T-helper 17 cell (primary cell): ENCODE measurements around the gene PPP5C. TPM values are rescaled to one million over a fixed set of nuclear protein-coding genes. Genes with fewer than 3 reads are reported as not detected.
A peak's percentile ranks its signal among the peaks of the same experiment; 100 is the strongest.
"Not testable (repeated sequence)": the region's sequence is repeated elsewhere in the genome, so short reads cannot be mapped to it uniquely, and the experiment has no call there.

Experiments
- ATAC-seq: fragments of 150-1000 bp; cut with Tn5 transposase; 2 replicates; pipeline ENCODE4 v1.10.0; 2021; ENCODE audit warnings: mild to moderate bottlenecking, moderate library complexity
- DNase-seq, 3 donors: peaks; one replicate each; pipeline versions ENCODE4 v3.0.0 to v3.0.0-alpha.2; 2020 to 2021
- H3K9me3 ChIP-seq: one replicate; pipeline ENCODE4 v1.7.0; 2013; ENCODE audit warnings: low read length, mild to moderate bottlenecking; ENCODE audit not compliant: control insufficient read depth, poor library complexity, severe bottlenecking
- H3K27ac Mint-ChIP-seq: one replicate; pipeline ENCODE4 v1.8.0; 2022; ENCODE audit warnings: mild to moderate bottlenecking, moderate library complexity, mixed read lengths
- H3K27me3 Mint-ChIP-seq: one replicate; pipeline ENCODE4 v1.8.0; 2022; ENCODE audit warnings: mixed read lengths
- H3K36me3 Mint-ChIP-seq: one replicate; pipeline ENCODE4 v1.8.0; 2022; ENCODE audit warnings: low read depth, mixed read lengths
- H3K4me1 Mint-ChIP-seq: one replicate; pipeline ENCODE4 v1.8.0; 2022; ENCODE audit warnings: mild to moderate bottlenecking, mixed read lengths
- H3K4me3 Mint-ChIP-seq: one replicate; pipeline ENCODE4 v1.8.0; 2022; ENCODE audit warnings: mild to moderate bottlenecking, moderate library complexity, mixed read lengths
- total RNA-seq, 4 donors: library from RNA in 2 of 4; stranded (reverse) in 2 of 4; gene quantifications; one replicate each; pipeline ENCODE4 v1.2.3 and lab custom pipeline; 2022 to 2026

The PPP5C gene
- total RNA-seq, 2 donors from 2014 or later, result 34.8 to 42.8 TPM

DNA sequence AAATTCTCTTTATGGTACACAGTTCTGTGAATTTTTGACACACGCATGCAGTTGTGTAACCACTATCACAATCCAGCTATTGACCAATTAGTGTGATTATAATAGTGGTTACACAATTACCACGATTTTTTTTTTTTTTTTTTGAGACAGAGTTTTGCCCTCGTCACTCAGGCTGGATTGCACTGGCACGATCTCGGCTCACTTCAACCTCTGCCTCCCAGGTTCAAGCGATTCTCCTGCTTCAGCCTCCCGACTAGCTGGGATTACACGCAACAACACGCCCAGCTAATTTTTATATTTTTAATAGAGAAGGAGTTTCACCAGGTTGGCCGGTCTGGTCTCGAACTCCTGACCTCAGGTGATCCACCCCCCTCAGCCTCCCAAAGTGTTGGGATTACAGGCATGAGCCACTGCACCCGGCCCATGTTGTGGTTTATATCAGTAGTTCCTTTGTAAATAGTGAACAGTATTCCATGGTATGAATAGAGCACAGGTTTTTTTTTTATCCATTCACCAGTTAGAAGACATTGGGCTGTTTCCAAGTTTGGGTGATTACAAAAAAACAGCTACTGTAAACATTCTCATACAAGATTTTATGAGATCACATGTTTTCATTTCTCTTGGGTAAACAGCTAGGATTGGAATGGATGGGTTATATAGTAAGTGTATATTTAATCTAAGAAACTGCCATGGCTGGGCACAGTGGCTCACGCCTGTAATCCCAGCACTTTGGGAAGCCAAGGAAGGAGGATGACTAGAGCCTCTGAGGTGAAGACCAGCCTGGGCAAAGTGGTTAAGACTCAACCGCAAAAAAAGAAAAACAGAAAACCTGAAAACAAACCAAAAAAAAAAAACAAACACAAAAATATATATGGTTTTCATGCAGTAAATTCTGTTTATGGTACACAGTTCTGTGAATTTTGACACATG is 33.1 kb upstream of the PPP5C start:
- not testable (repeated sequence) for ATAC-seq, DNase-seq, H3K4me3 Mint-ChIP-seq

DNA sequence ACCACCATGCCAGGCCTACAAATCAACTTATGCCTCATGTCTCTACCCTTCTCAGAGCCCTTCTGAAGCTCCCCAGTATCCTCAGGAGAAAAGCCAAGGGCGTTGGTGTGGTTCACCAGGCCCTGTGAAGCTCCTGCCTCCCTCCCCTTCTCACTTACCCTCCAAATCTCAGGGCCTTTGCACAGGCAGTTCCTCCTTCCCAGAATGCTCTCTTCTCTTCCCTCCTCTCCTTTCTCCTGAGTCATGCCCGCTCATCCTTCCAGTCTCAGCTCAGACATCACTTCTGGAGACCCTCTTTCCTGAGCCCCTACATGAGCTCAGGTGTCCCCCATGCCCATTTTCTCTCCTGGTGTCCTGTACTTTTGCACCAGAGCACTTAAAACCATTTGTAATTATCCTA is 29.5 kb upstream of the PPP5C start:
- ATAC-seq, result no peak

More for the DNA sequence above, 33.1 kb upstream of the PPP5C start:
- not testable (repeated sequence) for H3K27ac Mint-ChIP-seq, H3K36me3 Mint-ChIP-seq, H3K4me1 Mint-ChIP-seq, H3K9me3 ChIP-seq, H3K27me3 Mint-ChIP-seq

DNA sequence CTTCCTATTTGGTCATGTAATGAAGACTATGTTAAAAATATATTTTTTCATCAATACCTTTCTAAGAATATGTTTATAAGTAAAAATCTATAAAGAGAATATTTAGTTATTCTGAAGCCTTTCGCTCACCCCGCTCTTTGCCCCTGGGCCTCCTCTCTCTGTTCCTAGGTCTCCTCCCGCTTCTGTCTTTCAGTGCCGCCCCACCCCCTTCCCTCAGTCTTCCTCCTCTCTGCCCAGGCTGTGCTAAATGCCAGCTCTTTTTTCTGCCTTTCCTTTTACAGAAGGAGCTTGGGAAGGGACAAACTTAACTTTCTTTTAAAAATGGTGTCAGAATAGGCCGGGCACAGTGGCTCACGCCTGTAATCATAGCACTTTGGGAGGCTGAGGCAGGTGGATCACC is 27.3 kb upstream of the PPP5C start:
- DNase-seq (no peak), ATAC-seq (no peak)
- H3K9me3 ChIP-seq, result no peaks in the 10 kb centered on the region
- no peaks in the 10 kb centered on the region for H3K4me1 Mint-ChIP-seq
- H3K36me3 Mint-ChIP-seq, result no peaks in the 10 kb centered on the region
- H3K27ac Mint-ChIP-seq, result no peak overlapping the region
- H3K27me3 Mint-ChIP-seq, result peaks cover 6% of the 10 kb centered on the region
- no peak overlapping the region for H3K4me3 Mint-ChIP-seq

More for the DNA sequence above, 29.5 kb upstream of the PPP5C start:
- H3K4me3 Mint-ChIP-seq, result no peak overlapping the region
- peaks cover 6% of the 10 kb centered on the region for H3K27me3 Mint-ChIP-seq
- no peaks in the 10 kb centered on the region for H3K4me1 Mint-ChIP-seq
- no peak for DNase-seq
- no peaks in the 10 kb centered on the region for H3K36me3 Mint-ChIP-seq
- no peak overlapping the region for H3K27ac Mint-ChIP-seq
- H3K9me3 ChIP-seq, result no peaks in the 10 kb centered on the region

DNA sequence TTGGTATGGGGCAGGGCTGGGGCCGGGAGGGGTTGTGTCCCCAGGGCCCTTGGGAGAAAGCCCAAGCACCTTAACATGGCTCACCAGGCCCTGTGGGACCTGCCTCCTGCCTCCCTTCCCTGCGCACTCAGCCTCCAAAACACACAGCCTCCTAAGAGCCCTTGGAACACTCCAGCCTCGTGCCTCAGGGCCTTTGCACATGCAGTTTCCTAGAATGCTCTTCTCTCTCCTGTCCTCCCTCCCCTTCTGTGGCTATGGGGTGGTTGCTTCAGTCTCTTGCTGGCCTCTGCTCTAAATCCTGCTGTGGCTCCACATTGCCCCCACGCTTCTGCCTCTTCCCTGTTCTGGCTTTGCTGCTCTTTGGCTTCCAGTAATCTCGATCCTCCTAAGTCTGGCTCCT is 26.3 kb upstream of the PPP5C start:
- Mint-ChIP-seq H3K27me3 (peaks cover 6% of the 10 kb centered on the region), H3K4me1 (no peaks in the 10 kb centered on the region), H3K36me3 (no peaks in the 10 kb centered on the region), H3K4me3 (no peak overlapping the region), H3K27ac (no peak overlapping the region)
- no peaks in the 10 kb centered on the region for H3K9me3 ChIP-seq
- ATAC-seq, result no peak
- DNase-seq, result no peak

DNA sequence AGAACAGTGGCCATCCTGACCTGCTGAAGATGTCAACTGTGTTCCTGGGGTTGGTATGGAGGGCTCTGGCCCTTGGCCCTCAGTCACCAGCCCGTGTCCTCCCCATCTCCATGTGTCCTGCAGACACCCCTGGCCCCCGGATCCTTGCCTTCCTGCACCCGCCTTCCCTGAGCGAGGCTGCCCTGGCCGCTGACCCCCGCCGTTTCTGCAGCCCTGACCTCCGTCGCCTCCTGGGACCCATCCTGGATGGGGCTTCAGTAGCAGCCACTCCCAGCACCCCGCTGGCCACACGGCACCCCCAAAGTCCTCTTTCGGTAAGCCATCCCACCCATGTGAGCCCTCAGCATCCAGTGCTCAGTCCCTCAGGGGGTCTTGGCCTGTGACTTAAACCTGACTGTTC is 25.2 kb upstream of the PPP5C start:
- H3K36me3 Mint-ChIP-seq, result no peaks in the 10 kb centered on the region
- ATAC-seq (no peak), DNase-seq (no peak)
- no peak overlapping the region for H3K4me3 Mint-ChIP-seq
- H3K27me3 Mint-ChIP-seq, result peaks cover 6% of the 10 kb centered on the region
- no peaks in the 10 kb centered on the region for H3K9me3 ChIP-seq
- H3K27ac Mint-ChIP-seq, result no peak overlapping the region
- H3K4me1 Mint-ChIP-seq, result no peaks in the 10 kb centered on the region

DNA sequence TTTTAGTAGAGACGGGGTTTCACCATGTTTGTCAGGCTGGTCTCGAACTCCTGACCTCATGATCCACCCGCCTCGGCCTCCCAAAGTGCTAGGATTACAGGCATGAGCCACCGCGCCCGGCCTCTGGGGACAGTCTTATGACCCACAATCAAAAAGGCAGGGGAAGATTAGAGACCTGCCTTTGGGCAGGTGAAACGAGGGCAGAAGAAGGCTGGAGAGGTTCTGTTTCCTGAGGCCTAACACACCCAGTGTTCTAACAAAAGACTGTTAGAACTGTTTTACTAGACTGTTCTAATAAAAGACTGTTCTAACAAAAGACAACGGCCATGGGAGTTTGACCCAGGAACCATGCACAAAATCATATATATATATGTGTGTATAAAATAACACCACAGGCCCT is 23.7 kb upstream of the PPP5C start:
- not testable (repeated sequence) for H3K4me3 Mint-ChIP-seq, H3K4me1 Mint-ChIP-seq, ATAC-seq, H3K27ac Mint-ChIP-seq, DNase-seq, H3K9me3 ChIP-seq, H3K27me3 Mint-ChIP-seq, H3K36me3 Mint-ChIP-seq

DNA sequence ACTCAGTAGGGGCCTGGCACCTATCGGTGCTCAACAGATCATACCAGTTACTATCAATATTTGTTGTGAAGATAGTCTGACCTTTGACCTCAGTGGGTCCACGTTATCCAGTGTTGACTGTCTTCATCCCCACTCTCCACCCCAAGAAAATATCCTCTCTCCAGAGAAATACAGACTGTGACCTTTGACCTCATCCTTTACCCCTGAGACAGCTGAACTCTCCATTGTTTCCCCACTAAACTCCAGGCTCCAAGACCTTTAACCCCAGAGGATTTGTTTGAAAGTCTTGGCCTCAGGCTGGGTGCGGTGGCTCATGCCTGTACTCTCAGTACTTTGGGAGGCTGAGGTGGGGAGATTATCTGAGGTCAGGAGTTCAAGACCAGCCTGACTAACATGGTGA is 22.6 kb upstream of the PPP5C start:
- Mint-ChIP-seq H3K36me3 (no peaks in the 10 kb centered on the region), H3K4me3 (no peak overlapping the region), H3K27ac (no peak overlapping the region), H3K27me3 (no peaks in the 10 kb centered on the region), H3K4me1 (no peaks in the 10 kb centered on the region)
- H3K9me3 ChIP-seq, result peaks cover 3% of the 10 kb centered on the region
- ATAC-seq (no peak), DNase-seq (no peak)

DNA sequence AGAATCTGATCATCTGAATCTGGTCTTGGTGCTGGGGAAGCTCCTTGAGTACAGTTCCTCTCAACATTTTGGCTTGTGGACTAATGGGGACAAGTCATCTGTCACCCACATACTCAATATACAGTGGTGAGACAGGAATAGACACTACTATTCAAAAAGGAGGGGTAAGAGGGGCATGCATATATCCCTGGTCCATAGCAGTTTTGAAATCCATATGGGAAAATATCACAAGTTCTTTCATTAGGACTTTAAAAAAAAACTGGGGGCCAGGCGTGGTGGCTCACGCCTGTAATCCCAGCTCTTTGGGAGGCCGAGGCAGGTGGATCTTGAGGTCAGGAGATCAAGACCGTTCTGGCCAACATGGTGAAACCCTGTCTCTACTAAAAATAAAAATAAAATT is 20.3 kb upstream of the PPP5C start:
- Mint-ChIP-seq H3K36me3 (no peaks in the 10 kb centered on the region), H3K4me3 (no peak overlapping the region), H3K27me3 (no peaks in the 10 kb centered on the region), H3K4me1 (no peaks in the 10 kb centered on the region), H3K27ac (no peak overlapping the region)
- no peak for ATAC-seq
- DNase-seq, result no peak
- peaks cover 3% of the 10 kb centered on the region for H3K9me3 ChIP-seq

DNA sequence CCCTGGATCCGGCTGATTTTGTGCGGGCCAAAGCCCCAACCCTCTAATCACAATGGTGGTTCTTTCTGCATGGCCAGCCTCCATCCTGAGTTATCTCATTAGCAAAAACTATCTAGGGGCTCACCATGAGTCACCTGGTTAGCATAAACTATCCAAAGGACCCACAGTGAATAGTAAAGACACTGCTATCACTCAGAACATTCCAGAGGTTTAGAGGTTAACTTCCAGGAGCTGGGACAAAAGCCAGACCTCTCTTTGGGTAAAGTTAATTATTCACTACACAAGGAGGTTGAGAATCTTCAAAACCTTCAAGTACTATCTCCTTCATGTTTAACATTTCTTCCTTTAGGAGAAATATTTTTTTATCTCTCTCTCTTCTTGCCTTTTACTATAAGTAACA is 18.8 kb upstream of the PPP5C start:
- H3K27me3 Mint-ChIP-seq, result no peaks in the 10 kb centered on the region
- no peak overlapping the region for H3K4me3 Mint-ChIP-seq
- no peak overlapping the region for H3K27ac Mint-ChIP-seq
- no peak for DNase-seq
- no peaks in the 10 kb centered on the region for H3K36me3 Mint-ChIP-seq
- no peaks in the 10 kb centered on the region for H3K4me1 Mint-ChIP-seq
- no peak for ATAC-seq
- peaks cover 3% of the 10 kb centered on the region for H3K9me3 ChIP-seq

DNA sequence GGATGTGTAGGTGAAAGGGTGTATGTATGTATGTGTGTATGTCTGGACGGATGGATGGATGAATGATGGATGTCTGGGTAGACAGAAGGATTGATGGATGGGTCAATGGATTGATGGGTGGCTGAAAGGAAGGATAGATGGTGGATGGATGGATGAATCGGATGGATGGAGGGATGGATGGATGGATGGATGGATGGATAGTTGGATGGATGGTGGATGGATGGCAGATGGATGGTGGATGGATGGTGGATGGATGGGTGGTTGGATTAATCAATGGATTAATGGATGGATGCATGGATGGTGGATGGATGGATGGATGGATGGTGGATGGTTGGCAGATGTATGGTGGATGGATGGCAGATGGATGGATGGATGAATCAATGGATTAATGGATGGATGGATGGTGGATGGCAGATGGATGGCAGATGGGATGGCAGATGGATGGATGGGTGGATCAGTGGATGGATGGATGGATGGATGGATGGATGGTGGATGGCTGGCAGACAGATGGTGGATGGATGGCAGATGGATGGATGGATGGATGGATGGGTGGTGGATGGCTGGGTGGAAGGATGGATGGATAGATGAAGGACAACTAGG is 16.5 kb upstream of the PPP5C start:
- no peak overlapping the region for H3K27ac Mint-ChIP-seq
- no peak for ATAC-seq
- H3K4me1 Mint-ChIP-seq, result no peaks in the 10 kb centered on the region
- H3K27me3 Mint-ChIP-seq, result no peaks in the 10 kb centered on the region
- no peak for DNase-seq
- no peaks in the 10 kb centered on the region for H3K36me3 Mint-ChIP-seq
- no peak overlapping the region for H3K4me3 Mint-ChIP-seq
- peaks cover 3% of the 10 kb centered on the region for H3K9me3 ChIP-seq

DNA sequence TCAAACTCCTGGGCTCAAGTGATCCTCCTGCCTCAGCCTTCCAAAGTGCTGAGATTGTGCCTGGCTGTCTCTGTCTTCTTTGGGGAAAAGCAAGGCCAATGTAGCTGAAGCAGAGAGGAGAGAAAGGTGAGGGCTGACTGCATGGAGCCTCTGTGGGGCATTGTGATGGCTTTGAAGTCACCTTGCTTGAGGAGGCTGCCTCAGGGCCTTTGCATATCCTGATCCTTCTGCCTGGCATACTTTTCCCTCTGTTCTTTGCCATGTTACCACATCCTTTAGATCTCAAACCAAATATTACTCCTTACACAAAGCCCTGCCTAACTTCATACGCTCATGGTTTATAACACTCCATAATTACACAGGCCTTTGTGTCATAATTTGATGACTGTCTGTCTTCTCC is 9.4 kb upstream of the PPP5C start:
- no peak for DNase-seq
- H3K4me3 Mint-ChIP-seq, result no peak overlapping the region
- H3K9me3 ChIP-seq, result no peaks in the 10 kb centered on the region
- H3K27ac Mint-ChIP-seq, result peak overlapping the region; percentile 41
- H3K4me1 Mint-ChIP-seq, result peaks cover 4% of the 10 kb centered on the region
- ATAC-seq, result no peak
- H3K36me3 Mint-ChIP-seq, result no peaks in the 10 kb centered on the region
- peaks cover 28% of the 10 kb centered on the region for H3K27me3 Mint-ChIP-seq

DNA sequence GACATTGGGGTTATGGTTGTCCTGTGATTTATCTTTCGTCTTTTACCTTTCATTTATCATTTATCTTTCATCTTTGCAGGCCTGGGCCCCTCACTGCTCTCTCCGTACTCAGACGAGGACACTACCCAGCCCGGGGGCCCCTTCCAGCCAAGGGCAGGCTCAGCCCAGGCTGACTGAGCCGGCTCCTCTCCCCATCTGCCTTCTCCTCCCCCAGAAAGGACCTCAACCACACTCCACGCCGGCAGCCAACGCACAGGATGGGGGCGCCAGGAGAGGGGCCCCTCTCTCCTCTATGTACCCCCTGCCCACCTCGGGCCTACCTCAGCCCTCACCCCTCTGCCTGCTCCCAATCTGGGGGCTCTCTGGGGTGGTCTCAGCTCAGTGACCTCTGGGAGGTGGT is 7.4 kb upstream of the PPP5C start:
- H3K4me1 Mint-ChIP-seq, result peaks cover 9% of the 10 kb centered on the region
- peaks cover 37% of the 10 kb centered on the region for H3K27me3 Mint-ChIP-seq
- H3K4me3 Mint-ChIP-seq, result peak overlapping the region; percentile 25
- no peak overlapping the region for H3K27ac Mint-ChIP-seq
- H3K36me3 Mint-ChIP-seq, result no peaks in the 10 kb centered on the region
- ATAC-seq (no peak), DNase-seq (no peak)
- H3K9me3 ChIP-seq, result no peaks in the 10 kb centered on the region

DNA sequence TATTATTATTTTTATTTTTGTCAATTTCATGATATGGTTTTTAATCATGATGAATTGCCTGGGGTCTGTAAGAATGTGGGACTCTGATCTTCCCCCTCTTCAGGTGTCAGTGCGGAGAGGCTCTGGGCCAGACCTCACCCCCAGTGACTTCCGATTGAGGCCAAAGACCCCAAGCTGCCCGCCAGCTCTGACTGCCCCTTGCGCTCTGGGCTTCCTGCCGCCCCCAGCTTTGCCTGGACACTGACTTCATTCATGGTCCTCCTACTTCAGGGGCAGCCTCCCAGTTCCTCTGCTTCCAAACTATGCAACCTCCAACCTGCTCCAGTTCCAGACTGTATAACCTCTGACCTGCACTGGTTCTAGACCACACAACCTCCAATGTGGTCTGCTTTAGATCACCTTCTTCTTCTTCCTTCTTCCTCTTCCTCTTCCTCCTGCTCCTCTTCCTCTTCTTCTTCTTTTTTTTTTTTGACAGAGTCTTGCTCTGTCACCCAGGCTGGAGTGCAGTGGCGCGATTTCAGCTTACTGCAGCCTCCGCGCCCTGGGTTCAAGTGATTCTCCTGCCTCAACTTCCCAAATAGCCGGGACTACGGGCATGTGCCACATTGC is 6.7 kb upstream of the PPP5C start:
- no peak for DNase-seq
- no peaks in the 10 kb centered on the region for H3K36me3 Mint-ChIP-seq
- H3K4me1 Mint-ChIP-seq, result peaks cover 9% of the 10 kb centered on the region
- no peak overlapping the region for H3K4me3 Mint-ChIP-seq
- no peak for ATAC-seq
- no peak overlapping the region for H3K27ac Mint-ChIP-seq
- no peaks in the 10 kb centered on the region for H3K9me3 ChIP-seq
- peaks cover 37% of the 10 kb centered on the region for H3K27me3 Mint-ChIP-seq
